ENCODE measurements around the gene EGLN2. TPM values are rescaled to one million over a fixed set of nuclear protein-coding genes. Genes with fewer than 3 reads are reported as not detected.
"Not testable (repeated sequence)": the region's sequence is repeated elsewhere in the genome, so short reads cannot be mapped to it uniquely, and the experiment has no call there.

The EGLN2 gene
- total RNA-seq, 1 donor = 146 TPM

DNA sequence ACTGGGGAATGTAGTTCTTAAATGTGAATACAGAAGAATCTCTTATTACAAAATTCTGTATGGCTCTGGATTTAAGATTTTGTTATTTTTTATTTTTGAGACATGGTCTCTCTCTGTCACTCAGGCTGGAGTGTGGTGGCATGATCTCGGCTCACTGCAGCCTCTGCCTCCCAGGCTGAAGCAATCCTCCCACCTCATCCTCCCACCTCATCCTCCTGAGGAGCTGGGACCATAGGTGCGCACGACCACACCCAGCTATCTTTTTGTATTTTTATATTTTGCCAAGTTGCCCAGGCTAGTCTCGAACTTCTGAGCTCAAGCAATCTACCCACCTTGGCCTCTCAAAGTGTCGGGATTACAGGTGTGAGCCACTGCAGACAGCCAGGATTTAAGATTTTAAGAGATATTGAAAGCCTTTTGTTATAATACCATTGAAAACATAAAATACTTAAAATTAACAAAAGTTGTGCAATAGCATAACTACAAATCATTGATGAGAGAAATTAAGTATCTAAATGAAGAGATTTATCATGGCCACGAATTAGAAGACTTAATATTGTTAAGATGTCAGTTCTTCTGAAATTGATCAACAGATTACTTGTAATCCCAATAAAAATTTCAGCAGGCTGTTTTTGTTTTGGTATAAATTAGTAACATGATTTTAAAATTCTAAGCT lies 37.9 kb downstream of the EGLN2 start:
- DNase-seq (ENCODE audit: low read depth in 2 of 3, low spot score in 2 of 3) = no peak

DNA sequence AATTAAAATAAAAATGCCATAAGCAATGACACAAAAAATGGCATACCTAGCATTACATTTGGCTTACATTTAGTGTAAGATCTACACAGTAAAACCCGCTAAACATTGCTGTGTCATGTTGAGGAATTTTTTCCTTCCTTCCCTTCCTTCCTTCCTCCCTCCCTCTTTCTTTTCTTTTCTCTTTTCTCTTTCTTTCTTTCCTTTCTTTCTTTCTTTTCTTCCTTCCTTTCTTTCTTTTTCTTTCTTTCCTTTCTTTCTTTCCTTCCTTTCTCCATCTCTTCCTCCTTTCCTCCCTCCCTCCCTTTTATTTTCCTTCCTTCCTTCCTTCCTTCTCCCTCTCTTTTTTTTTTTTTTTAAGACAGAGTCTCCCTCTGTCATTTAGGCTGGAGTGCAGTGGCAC lies 39.5 kb downstream of the EGLN2 start:
- not testable (repeated sequence) for DNase-seq (ENCODE audit: low read depth in 2 of 3, low spot score in 2 of 3)

DNA sequence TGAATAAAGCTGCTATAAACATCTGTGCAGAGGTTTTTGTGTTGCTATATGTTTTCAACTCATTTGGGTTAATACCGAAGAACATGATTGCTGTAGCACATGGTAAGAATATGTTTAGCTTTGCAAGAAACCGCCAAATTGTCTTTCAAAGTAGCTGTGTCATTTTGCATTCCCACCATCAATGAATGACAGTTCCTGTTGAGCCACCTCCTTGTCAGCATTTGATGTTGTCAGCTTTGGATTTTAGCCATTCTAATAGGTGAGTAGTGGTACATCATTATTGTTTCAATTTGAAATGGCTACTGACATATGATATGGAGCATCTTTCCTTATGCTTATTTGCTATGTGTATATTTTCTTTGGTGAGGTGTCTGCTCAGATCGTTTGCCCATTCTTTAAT lies 43.0 kb downstream of the EGLN2 start:
- DNase-seq (ENCODE audit: low read depth in 2 of 3, low spot score in 2 of 3) = not testable (repeated sequence)

DNA sequence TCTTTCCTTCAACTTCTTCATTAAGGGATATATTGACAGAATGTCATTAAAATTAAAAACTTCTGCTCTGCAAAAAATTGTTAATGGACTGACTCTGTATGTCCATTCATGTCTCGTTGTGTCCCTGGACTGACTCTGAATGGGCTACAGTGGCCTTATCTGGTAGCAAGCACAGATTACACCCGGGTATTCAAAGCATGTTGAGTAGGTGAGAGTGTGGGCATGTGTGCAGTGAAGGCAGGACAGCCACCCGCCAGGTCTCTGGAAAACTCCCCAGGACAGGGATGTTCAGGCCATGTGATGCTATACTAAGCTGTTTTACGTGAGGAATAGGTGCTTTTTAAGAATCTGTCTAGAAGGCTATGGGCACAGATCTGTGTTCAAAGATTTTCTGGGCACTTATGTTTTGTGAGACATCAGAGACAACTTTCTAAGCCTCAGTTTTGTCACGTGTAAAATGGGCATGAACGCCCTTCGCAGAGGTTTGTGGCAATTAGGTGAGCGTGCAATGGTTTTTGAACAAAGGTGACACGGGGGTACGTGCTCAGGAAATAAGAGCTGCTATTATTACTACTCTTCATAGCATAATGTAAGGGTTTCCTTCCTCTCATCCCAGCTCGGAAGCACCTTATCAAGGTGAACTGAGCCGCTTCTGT lies 44.1 kb downstream of the EGLN2 start:
- not testable (repeated sequence) for DNase-seq (ENCODE audit: low read depth in 2 of 3, low spot score in 2 of 3)

DNA sequence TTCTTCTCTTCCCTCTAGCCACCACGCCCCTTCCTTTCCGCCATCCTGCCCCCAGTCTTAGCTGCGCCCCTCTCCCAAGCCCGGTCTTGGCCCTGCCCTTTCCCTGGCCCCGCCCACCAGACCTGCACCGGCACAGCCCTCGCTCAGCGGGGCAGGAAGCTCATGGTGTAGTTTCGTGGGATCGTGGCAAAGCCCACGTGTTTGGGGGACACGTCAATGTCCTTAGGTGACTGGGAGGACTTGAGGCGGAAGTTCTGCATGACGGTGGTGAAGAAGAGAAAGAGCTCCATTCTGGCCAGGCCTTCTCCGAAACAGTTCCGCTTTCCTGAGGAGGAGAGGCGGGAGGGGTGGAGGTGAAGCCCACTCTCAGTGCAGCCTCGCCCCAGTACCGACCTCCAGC lies 44.7 kb downstream of the EGLN2 start:
- peak in 2 of 3 donors; percentile 63 to 84 for DNase-seq (ENCODE audit: low read depth in 2 of 3, low spot score in 2 of 3)

DNA sequence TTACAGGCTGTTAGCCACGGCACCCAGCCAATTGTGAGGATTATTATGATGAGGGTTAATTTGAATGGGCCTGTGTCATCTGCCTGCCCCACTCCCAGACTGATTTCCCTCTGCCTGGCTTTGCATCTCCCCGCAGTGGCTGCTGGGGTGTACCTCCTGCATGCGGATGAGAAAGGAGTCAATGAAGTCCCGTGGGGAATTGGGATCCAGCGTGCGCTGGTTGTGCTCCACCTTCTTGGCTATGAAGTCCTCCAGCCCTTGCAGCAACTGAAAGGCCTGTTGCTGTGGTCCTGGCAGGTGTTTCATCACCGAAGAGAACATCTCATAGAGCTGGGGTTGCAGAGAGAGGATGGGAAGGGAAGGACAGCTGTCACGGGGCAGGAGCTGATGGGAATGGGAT lies 47.7 kb downstream of the EGLN2 start:
- DNase-seq (ENCODE audit: low read depth in 2 of 3, low spot score in 2 of 3) = not testable (repeated sequence)

DNA sequence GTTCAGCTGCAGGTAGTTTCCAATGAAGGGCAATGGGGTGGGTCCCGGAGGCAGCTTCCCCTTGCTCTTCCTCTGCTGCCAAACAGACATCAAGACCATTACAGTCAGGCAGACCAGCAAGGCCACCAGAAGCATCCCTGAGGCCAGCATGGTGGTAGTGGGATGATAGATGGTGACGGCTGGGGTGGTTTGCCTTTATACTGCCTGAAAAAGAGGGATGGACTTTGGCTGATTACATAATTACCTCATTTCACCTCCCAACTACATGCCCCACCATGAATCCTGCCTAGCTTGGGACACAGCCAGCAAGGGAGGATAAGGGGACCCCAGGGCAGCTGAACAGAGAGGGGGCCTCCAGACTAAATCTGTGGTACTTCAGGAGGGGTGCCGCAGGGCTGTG lies 51.3 kb downstream of the EGLN2 start, which contains the start of gene CYP2A6:
Gene CYP2A6 (minus strand): TSS at position 171 of the 400 bp plus-strand sequence. CDS start 21 bp downstream, at position 150.
- DNase-seq (ENCODE audit: low read depth in 2 of 3, low spot score in 2 of 3) = not testable (repeated sequence)

DNA sequence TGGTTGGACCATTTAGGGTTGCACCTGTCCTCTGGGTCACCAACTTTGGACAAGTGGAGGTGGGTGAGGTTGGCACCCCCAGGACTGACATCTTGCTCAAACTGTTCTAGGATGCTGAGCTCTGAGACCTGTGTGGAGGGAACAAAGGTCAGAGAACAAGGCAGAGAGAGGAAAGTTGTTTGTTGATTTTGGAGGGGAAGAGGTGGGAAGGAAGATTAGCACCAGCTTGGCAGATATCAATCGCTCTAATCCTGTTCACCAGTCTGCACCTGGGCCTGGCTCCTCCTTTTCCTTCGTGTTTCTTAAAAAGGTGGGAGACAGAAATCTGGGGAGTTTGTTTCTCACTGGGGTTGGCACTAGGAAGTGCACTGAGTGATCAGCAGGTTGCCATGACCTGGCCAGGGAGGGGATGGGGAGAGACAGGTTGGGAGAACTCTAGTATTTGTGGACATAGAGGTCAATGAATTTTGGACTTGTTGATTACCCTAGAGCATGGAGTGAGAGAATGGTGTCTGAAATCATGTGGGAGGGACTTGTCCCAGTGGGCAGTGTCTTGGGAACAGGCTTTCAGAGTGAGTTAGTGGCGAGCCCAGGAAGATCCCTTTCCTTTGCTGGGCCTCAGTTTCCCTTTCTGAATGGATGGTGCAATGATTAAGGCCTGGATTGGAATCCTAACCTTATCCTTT lies 53.6 kb downstream of the EGLN2 start:
- DNase-seq (ENCODE audit: low read depth in 2 of 3, low spot score in 2 of 3) = not testable (repeated sequence)

Other genes with a start within 250 kb of the EGLN2 start
- gene SHKBP1, start 222.3 kb upstream of the EGLN2 start, total RNA-seq = 91.3 TPM
- 103 TPM for gene LTBP4, start 197.8 kb upstream of the EGLN2 start, total RNA-seq
- gene NUMBL, start 108.5 kb upstream of the EGLN2 start, total RNA-seq = 18.3 TPM
- 73.8 TPM for gene COQ8B, start 82.3 kb upstream of the EGLN2 start, total RNA-seq
- 9.2 TPM for gene ITPKC, start 82.1 kb upstream of the EGLN2 start, total RNA-seq
- 3.8 TPM for gene ACTMAP, start 48.7 kb upstream of the EGLN2 start, total RNA-seq
- gene SNRPA, start 48.0 kb upstream of the EGLN2 start, total RNA-seq = 77.3 TPM
- not detected for gene MIA, start 23.7 kb upstream of the EGLN2 start, total RNA-seq
- gene RAB4B, start 20.9 kb upstream of the EGLN2 start, total RNA-seq = 28.8 TPM
- gene CYP2A6, start 51.3 kb downstream of the EGLN2 start, total RNA-seq = not detected
- gene CYP2A7, start 83.0 kb downstream of the EGLN2 start, total RNA-seq = not detected
- gene CYP2B6, start 192.1 kb downstream of the EGLN2 start, total RNA-seq = not detected

All from hematopoietic multipotent progenitor cell (in vitro differentiated cells).